Right lung (tissue), 5 donors: ENCODE measurements around the gene CRTAC1. TPM values are rescaled to one million over a fixed set of nuclear protein-coding genes. Genes with fewer than 3 reads are reported as not detected.
A peak's percentile ranks its signal among the peaks of the same experiment; 100 is the strongest.
"Not testable (repeated sequence)": the region's sequence is repeated elsewhere in the genome, so short reads cannot be mapped to it uniquely, and the experiment has no call there.

Experiments used
- DNase-seq, 2 donors: peaks; one replicate each; pipeline ENCODE4 v3.0.0-alpha.2; 2013
- polyA plus RNA-seq, 5 donors: library from polyadenylated mRNA; unstranded; fragments of 120-200 nt; gene quantifications; one replicate each; pipeline versions ENCODE4 v1.2.1 to v1.2.3, GENCODE V29; 2013; ENCODE audit warnings: inconsistent platforms in 1 of 5, low replicate concordance in 1 of 5; ENCODE audit not compliant: insufficient read length in 5 of 5, insufficient read depth in 1 of 5

CRTAC1 gene
- polyA plus RNA-seq, 5 donors, result 2.3 to 7.1 (median 2.7) TPM

DNA sequence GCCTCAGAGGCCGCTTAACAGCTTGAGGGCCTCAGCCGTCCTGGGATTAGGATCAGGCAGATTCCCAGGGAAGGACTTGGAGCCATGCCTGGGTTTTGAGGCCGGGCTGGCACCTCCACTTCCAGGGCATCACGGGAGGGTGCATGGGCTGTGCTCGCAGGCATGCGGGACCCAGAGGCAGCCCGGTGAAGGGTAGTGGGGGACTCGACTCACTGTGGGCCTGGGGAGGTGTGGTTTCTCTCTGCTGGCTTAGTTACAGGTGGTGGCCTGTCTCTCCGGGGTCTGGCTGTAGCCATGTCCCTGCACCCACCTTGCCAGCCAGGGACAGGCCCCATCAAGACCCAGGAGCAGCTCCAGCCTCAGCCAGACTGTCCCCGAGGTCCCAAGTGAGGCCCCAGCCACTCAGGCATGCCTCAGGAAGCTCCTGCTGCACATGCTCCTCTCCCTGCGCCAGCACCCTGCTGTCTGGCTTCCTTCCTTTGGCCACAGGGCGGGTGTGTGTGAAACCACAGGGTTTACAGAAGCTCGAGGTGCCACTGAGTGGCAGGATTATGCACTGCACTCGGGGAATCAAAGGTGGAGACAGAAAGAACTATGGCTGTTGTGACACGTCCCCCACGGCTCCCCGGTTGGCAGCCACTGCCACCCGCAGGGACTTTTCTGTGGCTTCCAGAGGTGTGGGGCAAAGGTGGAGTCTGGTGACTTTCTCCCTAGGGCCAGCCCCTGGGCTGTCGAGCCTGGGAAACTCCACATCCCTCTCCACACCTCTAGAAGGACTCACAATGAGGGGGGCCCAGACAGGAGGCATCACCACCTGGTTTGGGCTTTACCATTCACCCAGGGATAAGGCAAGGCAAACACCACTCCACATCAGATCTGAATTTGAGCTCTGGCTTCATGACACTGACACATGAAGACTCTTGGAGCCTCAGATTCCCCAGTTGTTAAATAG is 161.1 kb downstream of the CRTAC1 start:
- DNase-seq, result peak in 1 of 2 donors; percentile 55

- DNase-seq, result no peak
These were observed 162.2 kb downstream of the CRTAC1 start for GRCh38 chr10:97868134-97868685.

DNA sequence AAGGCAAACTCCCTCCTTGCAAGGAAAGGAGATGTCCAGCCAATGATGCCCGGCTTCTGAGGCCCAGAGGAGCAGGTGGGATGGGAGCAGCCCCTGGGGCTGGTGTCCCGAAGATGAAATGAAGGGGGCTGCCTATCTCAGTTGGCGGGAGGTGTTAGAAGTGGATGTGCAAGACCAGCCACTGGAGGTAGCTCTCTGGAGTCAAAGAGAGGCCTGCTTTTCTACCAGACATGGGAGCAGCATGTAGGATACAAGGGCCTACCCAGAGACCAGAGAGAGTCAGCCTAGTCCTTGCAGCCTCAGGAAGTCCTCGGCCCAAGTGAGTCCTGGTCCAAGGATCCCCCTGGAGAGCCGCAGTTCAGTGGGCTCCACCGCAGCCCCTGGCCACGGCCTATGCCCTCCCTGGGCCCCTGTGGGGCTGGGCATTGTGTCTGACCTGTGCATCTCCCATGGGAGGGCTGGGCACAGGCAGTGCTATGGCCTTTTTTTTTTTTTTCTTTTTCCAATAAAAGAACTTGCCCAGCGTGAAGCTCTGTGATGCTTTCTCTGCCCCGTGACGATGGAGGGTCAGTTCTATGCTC is 163.1 kb downstream of the CRTAC1 start:
- no peak for DNase-seq

GRCh38 chr10:97866524-97867219 is 163.7 kb downstream of the CRTAC1 start:
- DNase-seq, result no peak

DNA sequence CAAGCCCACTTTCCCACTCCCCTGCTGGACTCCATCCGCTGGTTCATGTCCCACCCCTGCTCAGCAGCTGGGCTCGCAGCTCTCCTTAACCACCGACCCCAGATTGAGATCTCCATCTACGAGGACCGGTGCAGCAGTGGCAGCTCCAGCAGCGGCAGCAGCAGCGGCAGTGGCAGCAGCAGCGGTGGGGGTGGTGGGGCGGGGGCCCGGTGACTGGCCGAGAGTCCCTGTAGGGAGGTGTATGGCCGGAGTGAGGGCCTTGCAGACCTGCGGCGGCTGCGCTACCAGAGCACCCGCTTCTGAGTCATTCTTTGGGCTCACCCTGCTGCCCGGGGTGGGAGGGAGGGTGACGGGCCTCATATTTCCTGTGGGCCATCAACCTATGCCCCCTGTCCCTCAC is 164.9 kb downstream of the CRTAC1 start:
- DNase-seq, result no peak

DNA sequence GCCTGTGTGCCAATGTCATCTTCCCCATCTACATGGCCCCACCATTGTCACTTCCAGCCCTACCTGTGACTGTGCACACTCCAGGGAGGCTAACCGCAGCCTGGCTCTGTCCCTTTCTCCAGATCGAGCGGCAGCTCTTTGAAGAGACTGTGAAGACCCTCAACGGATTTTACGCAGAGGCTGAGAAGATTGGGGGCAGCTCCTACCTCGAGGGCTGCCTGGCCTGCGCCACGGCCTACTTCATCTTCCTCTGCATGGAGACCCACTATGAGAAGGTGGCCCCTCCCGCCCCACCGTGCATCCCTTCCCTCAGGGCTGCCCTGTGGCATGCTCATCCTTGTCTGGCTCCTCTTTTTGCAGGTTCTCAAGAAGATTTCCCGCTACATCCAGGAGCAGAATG is 166.6 kb downstream of the CRTAC1 start:
- DNase-seq, result no peak

DNA sequence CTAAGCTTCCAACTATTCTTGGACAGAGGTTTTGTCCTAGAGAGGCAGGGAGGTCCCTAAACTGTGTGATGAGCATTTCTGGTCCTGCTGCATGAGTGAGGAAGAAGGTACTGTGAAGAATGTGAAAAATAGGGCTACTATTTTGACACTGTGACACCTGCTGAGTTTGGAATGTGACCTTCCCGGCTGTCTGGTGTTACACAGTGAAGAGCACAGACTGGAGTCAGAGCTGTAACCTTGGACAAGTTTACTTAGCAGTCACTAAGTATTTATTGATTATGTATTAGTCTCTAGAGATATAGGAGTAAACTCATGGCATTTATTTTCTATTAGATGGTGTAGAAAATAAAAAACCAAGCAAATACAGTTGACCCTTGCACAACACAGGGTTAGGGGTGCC is 168.5 kb downstream of the CRTAC1 start:
- DNase-seq, result no peak

DNA sequence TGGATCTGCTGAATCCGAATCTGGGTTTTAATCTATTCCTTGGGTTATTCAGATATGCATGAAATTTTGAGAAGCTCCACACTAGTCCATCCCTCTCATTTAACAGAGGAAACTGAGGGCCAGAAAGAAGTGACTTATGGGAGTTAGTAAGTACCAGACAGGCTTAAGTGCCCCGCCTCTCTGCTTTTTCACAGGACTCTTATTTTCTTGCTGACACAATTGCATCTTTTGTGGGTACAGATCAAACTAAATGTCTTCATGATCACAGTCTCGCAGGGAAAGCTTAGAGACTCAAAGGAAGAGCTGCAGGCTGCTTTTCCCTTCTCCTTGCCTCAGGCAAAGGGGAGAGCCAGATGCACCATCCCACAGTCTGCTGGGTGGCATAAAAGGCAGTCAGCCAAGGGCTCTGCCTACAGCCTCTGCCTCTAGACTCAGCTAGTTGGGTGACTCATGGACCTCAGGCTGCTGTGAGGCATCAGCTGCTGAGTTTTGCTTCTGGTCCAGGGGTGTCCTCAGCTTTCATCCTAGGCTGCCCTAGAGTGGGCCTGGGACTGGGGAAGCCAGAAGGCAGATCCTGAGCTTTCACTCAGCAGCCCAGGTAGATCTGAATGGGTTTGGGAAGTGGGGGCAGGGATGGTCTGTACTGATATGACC is 169.2 kb downstream of the CRTAC1 start:
- DNase-seq, result no peak

DNA sequence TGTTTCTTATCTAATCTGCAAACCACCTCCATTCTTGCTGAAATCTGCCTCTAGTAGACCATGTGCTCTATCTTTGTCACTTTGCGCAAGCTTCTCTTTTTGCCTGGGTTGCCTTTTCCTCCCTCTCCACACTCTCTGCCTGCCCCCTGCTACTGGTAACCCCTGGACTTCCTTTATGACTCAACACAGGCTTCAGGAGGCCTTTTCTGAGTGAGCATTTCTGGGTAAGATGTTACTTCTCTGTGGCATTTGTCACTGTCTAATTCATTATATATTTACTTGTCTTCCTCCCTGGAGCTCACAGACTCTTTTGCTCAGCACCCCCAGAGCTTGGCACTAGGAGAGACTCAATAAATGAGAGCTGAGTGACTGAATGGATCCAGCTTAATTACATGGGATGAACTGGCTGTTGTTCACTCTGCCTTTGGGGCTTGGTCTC is 172.4 kb downstream of the CRTAC1 start:
- DNase-seq, result no peak

GRCh38 chr10:97854743-97855142 is 175.7 kb downstream of the CRTAC1 start:
- DNase-seq, result no peak

GRCh38 chr10:97852840-97853405 is 177.5 kb downstream of the CRTAC1 start:
- no peak for DNase-seq

GRCh38 chr10:97852277-97852676 is 178.1 kb downstream of the CRTAC1 start:
- DNase-seq, result no peak

GRCh38 chr10:97851341-97852001 is 178.9 kb downstream of the CRTAC1 start:
- no peak for DNase-seq

DNA sequence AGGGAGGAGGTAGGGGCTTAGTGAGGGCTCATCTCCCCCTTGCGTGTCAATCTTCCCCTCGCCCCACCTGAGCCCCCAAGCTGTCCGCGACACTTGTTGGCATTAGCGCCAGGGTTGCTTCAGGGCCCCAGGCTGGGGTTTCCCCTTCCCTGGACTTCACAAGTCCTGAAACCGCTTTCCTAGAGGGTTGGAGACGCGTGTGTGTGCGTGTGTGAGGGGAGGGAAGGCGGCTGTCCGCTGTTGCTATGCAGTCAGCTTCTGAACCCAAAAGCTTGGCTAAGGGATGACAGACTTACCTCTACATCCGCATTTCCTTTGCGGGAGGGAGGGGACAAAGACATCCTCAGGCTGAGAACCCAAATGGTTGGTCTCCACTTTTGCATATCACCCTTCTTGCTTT is 180.0 kb downstream of the CRTAC1 start:
- no peak for DNase-seq

- DNase-seq, result peak; percentile 36 to 40
These were observed 180.6 kb downstream of the CRTAC1 start, which contains the start of gene GOLGA7B for GRCh38 chr10:97849687-97850402. TSS of gene GOLGA7B (plus strand) at chr10:97849843. CDS start at chr10:97850304, 461 bp downstream.

GRCh38 chr10:97849103-97849686 is 181.2 kb downstream of the CRTAC1 start:
- no peak for DNase-seq

GRCh38 chr10:97844678-97845077 is 185.7 kb downstream of the CRTAC1 start:
- DNase-seq, result no peak

- not testable (repeated sequence) for DNase-seq
These were observed 186.4 kb downstream of the CRTAC1 start for GRCh38 chr10:97843972-97844371.

- no peak for DNase-seq
These were observed 187.1 kb downstream of the CRTAC1 start for GRCh38 chr10:97843281-97843671.
